H1 (cell line): ENCODE results near the gene DGUOK. TPM values are rescaled to one million over a fixed set of nuclear protein-coding genes. Genes with fewer than 3 reads are reported as not detected.

ENCODE experiments used
- BACH1 ChIP-seq: IDR thresholded peaks from 2 replicates; pipeline ENCODE4 v1.6.1; 2012; ENCODE audit warnings: low read length, improper control_type of control experiment
- SP2 ChIP-seq: IDR thresholded peaks from 2 replicates; pipeline ENCODE4 v1.6.1; 2012; ENCODE audit warnings: mild to moderate bottlenecking, low read length, inconsistent platforms
- SUZ12 ChIP-seq: fragments of 200-600 bp; sonication (generic); IDR thresholded peaks from 2 replicates; pipeline ENCODE4 v1.6.1; 2012; ENCODE audit warnings: mild to moderate bottlenecking, inconsistent platforms, low read length, moderate library complexity, mixed read lengths
- polyA plus RNA-seq, 7 experiments: library from polyadenylated mRNA; depleted of rRNA in 3 of 7; stranded (reverse) in 5 of 7; unstranded in 2 of 7; fragments of >200 nt in 5 of 7; fragments of 200-250 nt in 2 of 7; gene quantifications; 1 replicate in 5 of 7; 2 replicates in 1 of 7; 4 replicates in 1 of 7; pipeline versions ENCODE4 v1.2.1 to v1.2.3, GENCODE V29; 2011 to 2013; ENCODE audit warnings: missing spikeins in 2 of 7, mixed read lengths in 2 of 7
- total RNA-seq: library from RNA; stranded (reverse); fragmentation: NEBNext Ultra II Directional; extraction: Animal tissue kit (Norgen Biotek cat#: 25700); gene quantifications from 2 replicates; pipeline ENCODE4 v1.2.1, GENCODE V29; 2021
- TF ChIP-seq, protein P1 (sequence below): fragments of 300-600 bp; sonication (generic); IDR thresholded peaks from 2 replicates; pipeline ENCODE4 v1.7.1; 2012; ENCODE audit warnings: low read length, moderate library complexity, mild to moderate bottlenecking, inconsistent platforms; ENCODE audit not compliant: insufficient replicate concordance

DGUOK gene
- total and polyA plus RNA-seq, 2 of the 8 experiments (the other 6 are each of a cell fraction or from before 2014, with no cell fraction given): 110 to 168 TPM

DNA sequence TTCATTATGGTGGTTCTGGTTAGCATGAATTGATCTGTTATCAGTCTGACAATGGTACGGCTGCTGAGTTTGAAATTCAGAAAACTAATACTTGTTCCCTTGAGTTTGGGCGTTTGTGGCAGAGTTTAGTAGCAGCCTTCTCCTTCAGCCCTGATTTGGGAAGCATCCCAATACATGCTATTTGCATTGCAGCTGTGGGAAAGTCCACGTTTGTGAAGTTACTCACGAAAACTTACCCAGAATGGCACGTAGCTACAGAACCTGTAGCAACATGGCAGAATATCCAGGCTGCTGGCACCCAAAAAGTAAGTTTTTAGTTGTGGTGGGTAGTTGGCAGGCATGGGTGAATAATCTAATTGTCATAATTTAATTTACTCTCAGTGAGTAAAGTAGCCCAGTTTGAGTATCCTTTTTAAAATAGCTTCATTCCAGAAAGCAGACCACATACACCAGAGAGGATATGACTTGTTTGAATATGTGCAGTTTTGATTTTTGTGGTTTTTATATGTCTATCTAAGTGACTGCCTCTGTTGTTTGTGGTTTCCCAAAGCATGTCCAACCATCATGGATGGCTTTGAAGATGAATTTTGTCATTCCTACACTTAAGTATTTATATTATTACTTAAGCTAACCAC lies 12.2 kb downstream of the DGUOK start (continued):
- TF ChIP-seq, protein P1, sequence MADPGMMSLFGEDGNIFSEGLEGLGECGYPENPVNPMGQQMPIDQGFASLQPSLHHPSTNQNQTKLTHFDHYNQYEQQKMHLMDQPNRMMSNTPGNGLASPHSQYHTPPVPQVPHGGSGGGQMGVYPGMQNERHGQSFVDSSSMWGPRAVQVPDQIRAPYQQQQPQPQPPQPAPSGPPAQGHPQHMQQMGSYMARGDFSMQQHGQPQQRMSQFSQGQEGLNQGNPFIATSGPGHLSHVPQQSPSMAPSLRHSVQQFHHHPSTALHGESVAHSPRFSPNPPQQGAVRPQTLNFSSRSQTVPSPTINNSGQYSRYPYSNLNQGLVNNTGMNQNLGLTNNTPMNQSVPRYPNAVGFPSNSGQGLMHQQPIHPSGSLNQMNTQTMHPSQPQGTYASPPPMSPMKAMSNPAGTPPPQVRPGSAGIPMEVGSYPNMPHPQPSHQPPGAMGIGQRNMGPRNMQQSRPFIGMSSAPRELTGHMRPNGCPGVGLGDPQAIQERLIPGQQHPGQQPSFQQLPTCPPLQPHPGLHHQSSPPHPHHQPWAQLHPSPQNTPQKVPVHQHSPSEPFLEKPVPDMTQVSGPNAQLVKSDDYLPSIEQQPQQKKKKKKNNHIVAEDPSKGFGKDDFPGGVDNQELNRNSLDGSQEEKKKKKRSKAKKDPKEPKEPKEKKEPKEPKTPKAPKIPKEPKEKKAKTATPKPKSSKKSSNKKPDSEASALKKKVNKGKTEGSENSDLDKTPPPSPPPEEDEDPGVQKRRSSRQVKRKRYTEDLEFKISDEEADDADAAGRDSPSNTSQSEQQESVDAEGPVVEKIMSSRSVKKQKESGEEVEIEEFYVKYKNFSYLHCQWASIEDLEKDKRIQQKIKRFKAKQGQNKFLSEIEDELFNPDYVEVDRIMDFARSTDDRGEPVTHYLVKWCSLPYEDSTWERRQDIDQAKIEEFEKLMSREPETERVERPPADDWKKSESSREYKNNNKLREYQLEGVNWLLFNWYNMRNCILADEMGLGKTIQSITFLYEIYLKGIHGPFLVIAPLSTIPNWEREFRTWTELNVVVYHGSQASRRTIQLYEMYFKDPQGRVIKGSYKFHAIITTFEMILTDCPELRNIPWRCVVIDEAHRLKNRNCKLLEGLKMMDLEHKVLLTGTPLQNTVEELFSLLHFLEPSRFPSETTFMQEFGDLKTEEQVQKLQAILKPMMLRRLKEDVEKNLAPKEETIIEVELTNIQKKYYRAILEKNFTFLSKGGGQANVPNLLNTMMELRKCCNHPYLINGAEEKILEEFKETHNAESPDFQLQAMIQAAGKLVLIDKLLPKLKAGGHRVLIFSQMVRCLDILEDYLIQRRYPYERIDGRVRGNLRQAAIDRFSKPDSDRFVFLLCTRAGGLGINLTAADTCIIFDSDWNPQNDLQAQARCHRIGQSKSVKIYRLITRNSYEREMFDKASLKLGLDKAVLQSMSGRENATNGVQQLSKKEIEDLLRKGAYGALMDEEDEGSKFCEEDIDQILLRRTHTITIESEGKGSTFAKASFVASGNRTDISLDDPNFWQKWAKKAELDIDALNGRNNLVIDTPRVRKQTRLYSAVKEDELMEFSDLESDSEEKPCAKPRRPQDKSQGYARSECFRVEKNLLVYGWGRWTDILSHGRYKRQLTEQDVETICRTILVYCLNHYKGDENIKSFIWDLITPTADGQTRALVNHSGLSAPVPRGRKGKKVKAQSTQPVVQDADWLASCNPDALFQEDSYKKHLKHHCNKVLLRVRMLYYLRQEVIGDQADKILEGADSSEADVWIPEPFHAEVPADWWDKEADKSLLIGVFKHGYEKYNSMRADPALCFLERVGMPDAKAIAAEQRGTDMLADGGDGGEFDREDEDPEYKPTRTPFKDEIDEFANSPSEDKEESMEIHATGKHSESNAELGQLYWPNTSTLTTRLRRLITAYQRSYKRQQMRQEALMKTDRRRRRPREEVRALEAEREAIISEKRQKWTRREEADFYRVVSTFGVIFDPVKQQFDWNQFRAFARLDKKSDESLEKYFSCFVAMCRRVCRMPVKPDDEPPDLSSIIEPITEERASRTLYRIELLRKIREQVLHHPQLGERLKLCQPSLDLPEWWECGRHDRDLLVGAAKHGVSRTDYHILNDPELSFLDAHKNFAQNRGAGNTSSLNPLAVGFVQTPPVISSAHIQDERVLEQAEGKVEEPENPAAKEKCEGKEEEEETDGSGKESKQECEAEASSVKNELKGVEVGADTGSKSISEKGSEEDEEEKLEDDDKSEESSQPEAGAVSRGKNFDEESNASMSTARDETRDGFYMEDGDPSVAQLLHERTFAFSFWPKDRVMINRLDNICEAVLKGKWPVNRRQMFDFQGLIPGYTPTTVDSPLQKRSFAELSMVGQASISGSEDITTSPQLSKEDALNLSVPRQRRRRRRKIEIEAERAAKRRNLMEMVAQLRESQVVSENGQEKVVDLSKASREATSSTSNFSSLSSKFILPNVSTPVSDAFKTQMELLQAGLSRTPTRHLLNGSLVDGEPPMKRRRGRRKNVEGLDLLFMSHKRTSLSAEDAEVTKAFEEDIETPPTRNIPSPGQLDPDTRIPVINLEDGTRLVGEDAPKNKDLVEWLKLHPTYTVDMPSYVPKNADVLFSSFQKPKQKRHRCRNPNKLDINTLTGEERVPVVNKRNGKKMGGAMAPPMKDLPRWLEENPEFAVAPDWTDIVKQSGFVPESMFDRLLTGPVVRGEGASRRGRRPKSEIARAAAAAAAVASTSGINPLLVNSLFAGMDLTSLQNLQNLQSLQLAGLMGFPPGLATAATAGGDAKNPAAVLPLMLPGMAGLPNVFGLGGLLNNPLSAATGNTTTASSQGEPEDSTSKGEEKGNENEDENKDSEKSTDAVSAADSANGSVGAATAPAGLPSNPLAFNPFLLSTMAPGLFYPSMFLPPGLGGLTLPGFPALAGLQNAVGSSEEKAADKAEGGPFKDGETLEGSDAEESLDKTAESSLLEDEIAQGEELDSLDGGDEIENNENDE: no peak
- TF ChIP-seq SUZ12: no peak
- no peak for TF ChIP-seq BACH1
- no peak for TF ChIP-seq SP2
